Activated T-cell treated with anti-CD3 and anti-CD28 coated beads, Interleukin-2, amount 50 U/mL, for 48 hours (primary cell): Measurements from ENCODE around the gene RTKN.

Experiments used
- DNase-seq, 2 experiments: peaks; one replicate each; pipeline ENCODE4 v3.0.0-alpha.2; 2020

The RTKN gene

DNA sequence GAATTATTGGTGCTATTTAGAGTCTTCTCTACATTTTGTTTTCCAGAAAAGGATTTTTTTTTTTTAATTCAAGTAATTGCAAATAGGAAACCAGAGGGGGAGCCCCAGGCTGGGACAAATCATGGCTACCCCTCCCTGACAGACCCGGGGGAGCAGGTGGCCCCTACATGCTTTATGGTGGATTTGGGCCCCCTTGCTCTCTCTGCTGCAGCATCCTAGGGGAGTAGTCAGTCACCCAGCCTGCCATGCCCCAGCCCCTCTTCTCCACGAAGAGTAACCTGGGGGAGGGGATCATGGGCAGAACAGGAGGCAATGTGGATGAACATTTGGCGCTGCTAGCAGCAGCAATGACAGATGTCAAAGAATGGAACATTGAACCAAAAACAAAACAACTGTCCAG, 25.0 kb downstream of the RTKN start:
- DNase-seq: no peak

DNA sequence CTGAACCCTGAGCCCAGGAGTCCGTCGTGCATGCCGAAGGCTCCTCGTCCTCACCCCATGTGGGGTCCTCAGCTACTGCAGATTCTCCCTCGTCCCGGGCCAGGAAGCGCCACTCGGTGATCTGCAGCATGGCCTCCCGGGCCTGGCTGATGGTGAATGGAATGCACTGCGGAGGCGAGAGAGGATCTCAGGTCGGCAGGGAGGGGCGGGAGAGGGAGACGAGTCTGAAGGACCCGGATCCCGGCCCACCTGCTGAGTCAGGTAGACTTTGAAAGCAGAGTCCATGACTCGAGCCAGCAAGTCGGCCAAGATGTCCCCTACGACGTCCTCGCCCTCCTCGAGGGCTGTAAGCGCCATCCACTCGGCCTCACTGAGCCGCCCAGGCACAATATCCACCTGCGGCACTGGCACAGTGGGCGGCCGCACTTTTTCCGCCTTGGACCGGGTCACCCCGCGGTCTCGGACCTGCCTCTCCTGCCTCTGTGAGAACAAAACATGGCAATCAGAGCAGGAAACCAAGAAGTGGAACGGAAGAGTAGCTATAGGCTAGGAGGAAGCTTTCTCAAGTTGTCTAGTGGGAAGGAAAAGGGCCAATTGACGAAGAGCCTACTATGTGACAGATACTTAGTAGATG, 25.9 kb downstream of the RTKN start:
- peak in 1 of 2 experiments; percentile 43 for DNase-seq

DNA sequence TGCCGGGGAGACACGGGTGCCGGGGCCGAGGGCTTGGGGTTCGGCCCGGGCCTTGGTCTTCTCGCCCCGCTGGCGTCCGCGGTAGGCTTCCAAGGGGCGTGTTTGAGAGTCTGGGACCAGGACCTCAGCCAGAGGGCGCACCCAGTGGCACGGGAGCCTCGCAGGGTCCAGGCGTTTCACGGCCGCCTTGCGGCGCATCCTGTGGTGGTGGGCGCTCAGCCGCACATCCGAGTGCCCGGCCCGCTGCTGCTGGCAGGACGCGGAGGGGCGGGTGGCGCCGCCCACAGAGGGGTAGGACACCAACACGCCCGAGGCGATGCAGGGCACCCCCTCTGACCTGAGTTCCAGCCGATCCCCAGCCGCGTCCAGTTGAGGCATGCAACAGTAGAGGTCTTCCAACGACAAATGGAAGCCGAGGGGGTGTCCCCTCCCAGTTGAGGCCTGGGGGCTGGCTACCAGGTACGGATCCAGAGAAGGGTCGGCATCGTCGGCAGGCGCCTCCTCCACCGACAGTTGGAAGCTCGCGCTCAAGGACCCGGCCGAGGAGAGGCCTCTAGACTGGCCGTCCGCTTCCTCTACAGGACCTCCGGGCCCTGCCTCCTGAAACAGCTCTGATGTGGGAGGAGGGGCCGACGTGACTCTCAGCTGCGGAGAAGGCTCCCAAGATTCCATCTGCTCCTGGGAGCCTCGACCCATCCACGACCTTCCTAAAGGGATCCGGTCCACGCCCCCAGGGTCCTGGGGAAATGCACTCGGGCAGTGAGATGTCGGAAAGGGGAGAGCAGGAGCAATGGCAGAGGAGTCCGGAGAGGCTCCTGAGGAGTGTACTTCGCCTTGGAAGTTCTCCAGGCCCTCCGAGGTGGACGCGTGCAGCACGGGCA, 26.6 kb downstream of the RTKN start:
- peak; percentile 49 to 56 for DNase-seq

DNA sequence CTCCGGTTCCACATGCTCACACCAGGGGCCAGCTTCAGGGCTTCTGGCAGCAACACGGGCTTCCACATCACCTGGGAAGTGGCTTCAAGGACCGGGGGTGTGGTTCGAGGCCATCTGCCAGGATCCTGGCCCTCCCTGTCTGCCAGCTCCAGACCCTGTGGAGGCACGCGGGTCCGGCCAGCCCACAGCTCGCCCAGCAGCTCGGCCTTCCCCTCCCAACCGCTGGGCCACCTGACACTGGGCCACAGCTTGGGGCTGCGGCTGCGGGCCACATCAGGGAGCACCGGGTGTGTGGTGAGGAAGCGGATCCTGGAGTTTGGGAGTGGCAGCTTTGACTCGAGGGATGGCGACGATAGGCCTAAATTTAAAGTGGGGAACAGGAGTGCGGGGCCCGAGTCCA, 27.3 kb downstream of the RTKN start:
- no peak for DNase-seq

DNA sequence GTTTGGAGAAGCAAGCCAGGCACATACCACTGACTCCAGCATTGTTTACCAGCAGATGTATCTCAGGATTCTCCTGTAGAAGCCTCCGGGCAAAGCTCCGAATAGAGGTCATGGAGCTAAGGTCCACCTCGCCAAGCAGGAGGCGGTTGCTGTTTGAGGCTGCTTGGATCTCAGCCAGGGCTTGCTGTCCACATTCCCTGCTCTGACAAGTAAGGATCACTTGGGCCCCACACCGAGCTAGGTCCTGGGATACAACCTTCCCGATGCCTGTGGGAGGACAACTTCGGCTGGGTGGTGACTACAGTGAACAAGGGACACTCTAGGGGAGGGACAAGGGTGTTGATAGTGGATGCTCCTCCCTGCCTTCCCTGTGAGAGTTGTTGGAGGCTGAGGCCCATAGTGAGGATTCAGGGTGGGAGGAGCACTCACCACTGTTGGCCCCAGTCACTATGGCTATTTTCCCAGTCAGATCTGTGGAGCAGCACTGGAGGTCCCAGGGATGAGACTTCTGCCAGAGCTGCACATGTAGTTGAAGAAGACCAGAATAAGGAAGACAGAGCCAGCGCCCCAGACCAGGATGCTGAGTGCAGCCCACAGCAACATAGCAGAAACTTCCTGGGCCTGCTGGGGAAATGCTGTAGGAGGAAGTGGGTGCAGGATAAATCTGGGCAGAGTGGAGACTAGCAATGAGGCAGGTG, 28.6 kb downstream of the RTKN start:
- DNase-seq: no peak

DNA sequence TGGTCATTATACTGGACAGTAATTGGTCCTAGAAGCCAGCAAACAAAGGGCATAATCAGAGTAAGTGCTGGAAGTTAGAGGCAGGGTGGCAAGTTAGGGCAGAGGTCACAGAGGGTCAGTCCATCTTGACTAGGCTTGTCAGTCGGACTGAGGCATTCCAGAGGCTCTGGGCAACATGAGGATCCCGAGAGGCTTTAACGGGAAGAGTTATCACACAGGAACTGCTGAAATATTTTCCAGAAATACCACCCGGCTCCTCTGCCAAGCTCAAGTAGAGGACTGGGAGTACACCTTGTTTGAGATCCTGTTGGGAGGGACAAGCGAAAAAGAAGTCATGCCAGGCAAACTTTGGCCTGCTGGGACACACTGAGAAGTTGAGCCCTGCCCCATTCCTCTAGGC, 34.1 kb downstream of the RTKN start:
- no peak for DNase-seq

DNA sequence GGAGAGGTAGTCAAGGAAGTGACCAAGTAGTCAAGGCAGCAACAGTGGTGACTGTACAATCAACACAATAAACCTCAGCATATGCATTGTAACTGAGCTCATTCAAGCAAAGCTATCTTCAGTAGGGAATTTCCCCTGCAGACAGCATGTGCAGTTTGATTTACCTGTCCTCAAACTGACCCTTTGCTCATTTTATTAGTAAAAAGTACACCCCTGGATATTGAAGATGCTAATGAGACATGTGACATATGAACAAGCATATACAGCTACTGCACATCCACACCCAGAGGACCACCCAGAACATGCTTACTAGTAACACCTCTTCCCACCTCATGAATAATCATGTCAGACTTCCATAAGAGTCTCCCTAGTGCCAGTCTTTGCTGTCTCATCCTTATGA, 35.7 kb downstream of the RTKN start:
- DNase-seq: no peak

DNA sequence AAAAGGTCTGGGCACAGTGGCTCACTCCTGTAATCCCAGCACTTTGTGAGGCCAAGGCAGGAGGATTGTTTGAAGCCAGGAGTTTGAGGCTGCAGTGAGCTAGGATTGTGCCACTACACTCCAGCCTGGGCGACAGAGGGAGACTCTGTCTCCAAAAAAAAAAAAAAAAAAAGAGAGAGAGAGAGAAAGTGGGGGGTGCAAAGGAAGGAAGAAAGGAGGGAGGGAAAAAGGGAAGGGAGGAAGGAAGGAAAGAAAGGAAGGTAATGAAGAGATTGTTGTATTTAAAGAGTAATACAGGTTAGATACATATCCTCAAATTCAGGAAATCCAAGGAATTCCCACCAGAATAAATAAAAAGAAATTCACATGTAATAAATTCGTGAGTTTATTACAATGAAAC, 39.8 kb downstream of the RTKN start:
- no peak for DNase-seq

DNA sequence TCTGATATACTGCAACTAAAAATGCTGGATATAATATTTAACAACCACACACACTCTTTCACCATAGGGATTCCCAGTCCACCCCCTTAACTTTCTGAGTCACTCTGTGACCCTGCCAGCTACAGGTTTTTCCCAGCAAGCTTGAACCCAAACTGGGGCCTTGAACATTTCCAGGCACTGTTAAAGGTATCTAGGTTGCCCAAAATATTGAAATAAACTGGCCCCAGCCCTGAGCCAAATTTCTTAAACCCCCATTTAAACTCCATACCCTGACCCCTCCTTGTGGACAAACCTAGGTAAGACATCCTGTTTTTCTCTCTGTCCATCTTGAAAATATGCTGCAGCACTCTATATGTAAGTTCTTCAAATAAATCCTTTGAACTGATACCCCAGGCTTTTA, 42.0 kb downstream of the RTKN start:
- no peak for DNase-seq

DNA sequence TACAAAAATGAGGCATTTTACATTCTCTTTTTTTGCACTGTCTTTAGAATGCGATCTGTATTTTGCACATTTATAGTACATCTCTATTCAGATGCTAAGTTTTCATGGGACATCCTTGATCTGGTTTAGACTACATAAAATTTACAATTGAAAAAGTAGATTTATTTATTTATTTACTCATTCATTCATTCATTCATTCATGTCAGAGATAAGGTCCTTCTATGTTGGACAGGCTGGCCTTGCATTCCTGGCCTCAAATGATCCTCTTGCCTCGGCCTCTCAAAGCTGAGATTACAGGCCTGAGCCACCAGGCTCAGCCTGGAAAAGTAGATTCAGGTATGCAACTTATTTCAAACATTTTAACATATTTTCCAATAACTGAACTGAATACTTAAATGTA, 45.6 kb downstream of the RTKN start:
- DNase-seq: no peak

DNA sequence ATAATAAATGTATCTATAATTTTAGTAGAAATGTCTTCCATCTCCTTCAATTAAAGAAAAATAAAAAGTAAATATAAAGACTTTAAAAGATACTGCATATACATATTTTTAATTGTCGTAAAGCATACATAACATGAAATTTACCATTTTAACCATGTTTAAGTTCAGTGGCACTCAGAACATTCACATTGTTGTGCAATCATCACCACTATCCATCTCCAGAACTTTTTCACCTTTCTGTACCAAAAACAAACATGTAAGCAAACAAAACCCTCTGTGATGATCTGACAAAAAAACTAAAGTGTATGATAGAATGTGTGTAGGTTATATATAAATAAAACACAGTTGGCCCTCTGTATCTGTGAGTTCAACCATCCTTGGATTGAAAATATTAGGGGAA, 48.2 kb downstream of the RTKN start:
- no peak for DNase-seq

DNA sequence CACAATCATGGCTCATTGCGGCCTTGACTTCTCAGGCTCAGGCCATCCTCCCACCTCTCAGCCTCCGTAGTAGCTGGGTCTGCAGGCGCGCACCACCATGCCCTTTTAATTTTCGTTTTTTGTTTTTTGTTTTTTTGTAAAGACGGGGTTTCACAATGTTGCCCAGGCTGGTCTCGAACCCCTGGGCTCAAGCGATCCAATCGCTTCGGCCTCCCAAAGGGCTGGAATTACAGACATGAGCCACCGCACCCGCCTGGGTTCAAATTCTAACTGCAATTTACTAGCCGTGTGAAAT, 49.3 kb downstream of the RTKN start:
- no peak for DNase-seq

DNA sequence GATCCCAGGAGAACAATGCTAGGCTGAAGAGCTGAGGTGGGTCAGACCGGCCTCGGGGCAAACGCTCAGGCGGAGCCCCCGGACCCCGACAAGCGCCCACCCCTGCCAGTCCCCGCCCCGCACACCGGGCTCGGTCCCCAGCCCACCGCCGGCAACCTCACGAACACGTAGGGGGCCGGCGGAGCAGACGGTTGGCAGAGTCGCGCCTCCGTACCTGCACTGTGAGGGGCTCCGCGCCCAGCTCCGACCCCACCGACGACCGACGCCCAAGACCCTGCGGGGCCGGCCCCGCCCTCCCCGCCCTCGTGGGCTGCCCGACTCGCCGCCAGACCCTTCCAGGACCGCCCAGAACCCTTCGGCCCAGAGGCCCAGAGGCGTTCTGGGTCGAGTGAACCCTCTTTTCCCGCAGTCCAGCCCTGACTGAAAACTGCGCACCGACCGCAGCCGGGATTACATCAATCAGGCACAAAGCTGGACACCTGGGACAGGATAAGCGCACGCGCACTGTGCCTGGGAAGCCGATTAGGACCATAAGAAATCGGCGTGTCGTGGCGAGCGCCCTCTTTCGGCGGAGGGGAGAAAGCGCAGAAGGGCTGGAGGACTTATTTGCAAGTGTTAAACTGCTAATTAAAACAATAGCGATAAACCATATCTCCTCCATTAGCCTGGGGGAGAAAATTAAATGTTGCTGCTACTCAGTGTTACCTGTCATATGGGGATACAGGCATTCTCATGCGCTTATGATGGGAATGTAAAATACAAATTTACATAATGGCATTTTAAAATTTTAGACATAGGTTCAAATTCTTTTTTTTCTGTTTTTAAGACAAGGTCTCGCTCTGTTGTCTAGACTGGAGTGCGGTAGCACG, 49.9 kb downstream of the RTKN start:
- DNase-seq: peak; percentile 97 to 99

DNA sequence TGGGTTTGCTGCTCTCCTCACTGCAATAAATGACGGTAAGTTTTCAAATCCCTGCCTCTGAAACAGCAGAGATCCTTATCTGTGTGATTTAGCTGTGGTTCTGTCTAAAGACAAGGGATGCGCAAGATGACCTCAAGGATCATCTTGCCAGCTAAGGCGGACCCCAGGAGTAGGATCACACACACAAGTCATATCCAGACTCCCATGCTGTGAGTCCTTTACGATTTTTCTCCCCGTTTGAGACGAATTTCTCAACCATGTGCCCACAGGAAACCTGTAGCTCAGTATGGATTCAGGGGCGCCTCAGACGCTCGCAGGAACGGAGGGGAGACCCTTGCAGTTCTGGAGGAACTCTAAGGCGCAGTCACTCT, 50.5 kb downstream of the RTKN start:
- no peak for DNase-seq

DNA sequence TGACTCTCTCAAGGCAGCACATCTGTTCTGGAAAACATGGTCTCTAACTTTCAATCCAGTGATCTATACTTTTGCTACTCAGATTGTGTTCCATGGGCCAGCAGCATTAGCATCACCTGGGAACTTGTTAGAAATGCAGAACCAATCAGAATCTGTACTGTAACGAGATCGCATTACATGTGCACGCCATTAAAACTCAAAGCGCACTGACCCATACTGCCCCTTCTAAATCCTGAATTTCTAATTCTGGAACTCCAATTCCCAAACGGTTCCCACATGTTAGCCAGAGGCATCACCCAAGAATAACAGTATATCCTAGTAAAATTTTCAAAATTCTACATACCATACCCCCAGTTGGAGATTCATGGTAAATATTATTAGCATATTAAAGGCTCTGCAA, 51.1 kb downstream of the RTKN start:
- no peak for DNase-seq

DNA sequence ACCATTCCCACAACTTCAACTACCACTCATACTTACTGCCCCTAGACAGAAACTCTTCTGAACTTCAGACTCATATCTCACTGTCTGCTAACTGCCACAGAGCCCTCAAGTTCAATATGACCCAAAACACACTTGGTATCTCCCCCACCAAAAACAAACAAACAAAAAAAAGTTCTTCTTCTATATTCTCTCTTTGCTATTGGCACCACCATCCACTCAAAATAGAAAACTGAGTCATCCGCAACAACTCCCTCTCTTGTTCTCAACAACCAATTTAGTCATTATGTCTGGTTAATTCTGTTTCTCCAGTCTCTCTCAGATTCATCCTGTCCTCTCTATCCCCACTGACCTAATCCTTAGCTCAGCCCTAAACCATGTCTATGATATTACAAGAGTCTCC, 54.4 kb downstream of the RTKN start:
- DNase-seq: no peak

DNA sequence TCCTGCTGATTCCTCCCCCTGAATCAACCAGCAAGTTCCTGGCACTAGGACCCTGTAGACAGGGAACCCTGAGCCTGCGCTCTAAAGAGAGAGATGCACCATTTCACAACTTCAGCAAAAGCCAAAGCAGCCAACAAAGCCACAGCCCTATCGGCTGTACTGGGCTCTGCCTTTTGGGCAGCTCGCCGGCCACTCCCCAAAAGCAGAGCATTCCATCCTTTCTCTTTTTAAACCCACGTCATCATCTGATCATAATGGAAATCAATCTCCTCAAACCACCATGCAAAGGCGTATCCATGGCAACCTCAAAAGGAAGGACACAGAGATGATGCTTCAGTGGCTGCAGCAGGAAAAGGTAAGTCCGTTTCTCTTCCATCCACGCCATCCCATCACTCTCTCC, 56.3 kb downstream of the RTKN start:
- no peak for DNase-seq

DNA sequence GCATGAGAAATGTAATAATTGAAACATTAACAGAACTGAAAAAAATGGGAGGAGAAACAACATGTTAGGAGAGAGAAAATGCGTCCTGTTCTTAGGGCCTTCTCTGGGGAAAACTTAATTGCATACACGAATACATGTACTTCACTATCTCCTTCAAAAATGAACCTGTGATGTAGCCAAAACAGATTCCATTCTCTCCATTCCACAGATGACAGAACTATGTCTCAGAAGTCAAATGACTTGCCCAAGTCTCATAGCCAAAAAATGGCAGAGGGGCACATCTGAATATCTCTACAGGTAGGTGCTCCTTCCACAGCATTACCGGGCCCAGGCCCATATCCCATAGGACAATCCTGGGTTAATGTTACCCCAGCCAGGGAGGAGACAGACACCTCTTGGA, 57.7 kb downstream of the RTKN start:
- no peak for DNase-seq

DNA sequence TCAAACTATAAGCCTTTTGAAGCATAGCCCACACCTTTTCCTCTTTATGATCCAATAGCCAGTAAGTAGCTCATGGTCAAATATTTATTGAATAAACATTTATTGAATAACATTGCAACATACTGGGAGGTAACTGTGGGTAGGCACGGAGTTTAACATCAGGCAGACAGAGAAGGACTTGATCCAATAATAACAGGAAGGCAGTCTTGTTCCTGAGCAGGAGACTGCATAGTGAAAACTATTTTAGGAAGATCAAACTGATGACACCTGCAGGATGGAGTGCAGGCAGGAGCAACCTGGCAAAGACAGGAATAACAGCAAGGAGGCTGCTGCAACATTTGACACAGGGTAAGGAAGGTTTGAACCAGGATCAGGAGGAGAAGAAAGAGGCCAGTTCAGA, 58.5 kb downstream of the RTKN start:
- DNase-seq: no peak

DNA sequence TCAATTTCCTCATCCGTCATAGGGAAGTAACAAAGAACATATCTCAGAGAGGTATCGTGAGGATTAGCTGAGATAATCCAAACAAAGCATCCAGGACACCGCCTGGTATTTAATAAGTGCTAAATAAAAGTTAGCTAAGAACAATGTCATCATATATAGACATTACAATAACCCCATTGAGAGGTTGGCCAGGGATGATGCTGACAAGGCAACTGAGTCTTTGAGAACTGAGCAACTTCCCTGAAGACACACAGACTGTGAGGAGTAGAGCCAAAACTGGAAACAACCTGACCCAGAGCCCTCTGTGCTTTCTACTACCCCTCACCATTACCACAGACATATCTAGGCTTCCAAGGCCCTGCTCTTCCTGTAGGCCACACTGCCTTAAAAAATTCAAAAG, 60.0 kb downstream of the RTKN start:
- no peak for DNase-seq

DNA sequence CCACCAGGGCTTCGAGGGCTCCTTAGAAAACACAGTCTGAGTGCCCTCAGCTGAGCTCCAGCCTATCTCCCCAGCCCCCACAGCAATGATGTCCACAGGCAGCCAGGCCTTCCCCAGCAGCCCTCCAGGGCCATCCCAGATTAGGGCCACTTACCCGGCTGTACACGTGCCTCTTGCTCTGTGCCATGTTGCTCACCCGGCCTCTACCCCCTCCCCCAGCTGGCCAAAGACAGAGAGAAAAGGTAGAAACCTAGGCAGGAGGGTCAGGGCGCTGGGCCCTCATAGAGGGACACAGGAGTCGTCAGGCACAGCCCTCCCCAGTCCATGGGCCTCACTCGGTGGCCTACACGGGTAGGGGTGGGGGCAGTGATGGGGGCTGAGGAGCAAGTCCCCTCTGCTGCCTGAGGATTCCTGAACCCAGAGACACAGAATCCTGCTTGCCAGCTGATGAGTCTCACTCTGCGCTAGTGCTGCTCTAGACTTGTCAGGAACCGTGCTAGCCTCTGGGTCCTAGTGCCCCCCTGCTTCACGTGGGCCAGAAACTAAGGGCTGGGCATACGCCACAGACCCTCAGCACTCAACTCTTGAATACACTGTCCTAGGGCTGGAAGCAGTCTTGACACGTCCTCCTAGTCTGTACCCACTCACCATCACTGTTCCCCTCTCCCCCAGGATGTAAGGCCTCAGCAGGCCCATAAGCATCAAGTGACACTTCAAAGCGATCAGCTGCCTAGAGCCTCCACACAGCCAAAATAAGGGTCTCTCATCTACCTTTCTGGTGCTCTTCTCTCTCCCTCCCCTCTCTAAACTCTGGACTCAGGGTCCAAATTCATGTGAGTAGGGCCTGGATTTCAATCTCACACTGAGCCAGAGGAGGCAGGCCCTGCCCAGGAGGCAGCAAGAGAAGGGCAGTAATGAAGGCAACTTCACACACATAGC, 61.6 kb downstream of the RTKN start, which contains the start of gene DCTN1:
TSS of gene DCTN1 (minus strand) at position 461 of the 939 bp plus-strand sequence. CDS start at position 187, 274 bp downstream.
- peak in 1 of 2 experiments; percentile 36 for DNase-seq

DNA sequence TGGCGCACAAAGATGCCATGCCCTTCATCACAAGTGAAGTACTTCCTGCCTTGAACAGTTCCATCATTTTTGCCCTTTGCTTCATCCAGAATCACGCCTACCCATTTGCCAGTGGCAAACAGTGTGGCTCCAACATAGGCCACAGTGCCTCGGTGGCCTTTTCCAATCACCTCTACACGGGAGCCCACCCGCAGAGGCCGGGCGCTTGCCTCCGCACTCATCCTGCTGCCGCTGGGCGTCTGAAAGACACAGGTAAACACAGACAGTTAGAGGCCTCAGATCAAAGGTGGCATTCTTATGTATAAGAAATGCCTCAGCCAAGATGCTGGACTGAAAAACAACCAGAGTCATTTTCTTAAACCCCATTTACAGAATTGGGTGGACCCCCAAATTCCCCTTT, 63.7 kb downstream of the RTKN start:
- no peak for DNase-seq
